Retinal pigment epithelial cell (primary cell): ENCODE data around the gene CYB561D2.

Source experiments
- DNase-seq: peaks from one replicate; pipeline ENCODE4 v3.0.0-alpha.2; 2010; ENCODE audit warnings: low read depth
- H3K4me3 ChIP-seq: 2 replicates; pipeline ENCODE4 v1.5.1; 2011; ENCODE audit warnings: mild to moderate bottlenecking, low read length, control low read depth, moderate library complexity
- TF ChIP-seq, protein P1 (sequence below): conservative IDR thresholded peaks from 2 replicates; pipeline ENCODE4 v1.5.1; 2011; ENCODE audit warnings: low read depth, low read length, control low read depth, inconsistent platforms

The CYB561D2 gene

GRCh38 chr3:50356553-50356952 lies 5.9 kb downstream of the CYB561D2 start:
- H3K4me3 ChIP-seq: peak overlapping the region; percentile 81
- TF ChIP-seq, protein P1, sequence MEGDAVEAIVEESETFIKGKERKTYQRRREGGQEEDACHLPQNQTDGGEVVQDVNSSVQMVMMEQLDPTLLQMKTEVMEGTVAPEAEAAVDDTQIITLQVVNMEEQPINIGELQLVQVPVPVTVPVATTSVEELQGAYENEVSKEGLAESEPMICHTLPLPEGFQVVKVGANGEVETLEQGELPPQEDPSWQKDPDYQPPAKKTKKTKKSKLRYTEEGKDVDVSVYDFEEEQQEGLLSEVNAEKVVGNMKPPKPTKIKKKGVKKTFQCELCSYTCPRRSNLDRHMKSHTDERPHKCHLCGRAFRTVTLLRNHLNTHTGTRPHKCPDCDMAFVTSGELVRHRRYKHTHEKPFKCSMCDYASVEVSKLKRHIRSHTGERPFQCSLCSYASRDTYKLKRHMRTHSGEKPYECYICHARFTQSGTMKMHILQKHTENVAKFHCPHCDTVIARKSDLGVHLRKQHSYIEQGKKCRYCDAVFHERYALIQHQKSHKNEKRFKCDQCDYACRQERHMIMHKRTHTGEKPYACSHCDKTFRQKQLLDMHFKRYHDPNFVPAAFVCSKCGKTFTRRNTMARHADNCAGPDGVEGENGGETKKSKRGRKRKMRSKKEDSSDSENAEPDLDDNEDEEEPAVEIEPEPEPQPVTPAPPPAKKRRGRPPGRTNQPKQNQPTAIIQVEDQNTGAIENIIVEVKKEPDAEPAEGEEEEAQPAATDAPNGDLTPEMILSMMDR: no peak
- DNase-seq: no peak

GRCh38 chr3:50357481-50357880 lies 6.8 kb downstream of the CYB561D2 start:
- DNase-seq: no peak
- TF ChIP-seq, protein P1: no peak
- peak overlapping the region; percentile 81 for H3K4me3 ChIP-seq

DNA sequence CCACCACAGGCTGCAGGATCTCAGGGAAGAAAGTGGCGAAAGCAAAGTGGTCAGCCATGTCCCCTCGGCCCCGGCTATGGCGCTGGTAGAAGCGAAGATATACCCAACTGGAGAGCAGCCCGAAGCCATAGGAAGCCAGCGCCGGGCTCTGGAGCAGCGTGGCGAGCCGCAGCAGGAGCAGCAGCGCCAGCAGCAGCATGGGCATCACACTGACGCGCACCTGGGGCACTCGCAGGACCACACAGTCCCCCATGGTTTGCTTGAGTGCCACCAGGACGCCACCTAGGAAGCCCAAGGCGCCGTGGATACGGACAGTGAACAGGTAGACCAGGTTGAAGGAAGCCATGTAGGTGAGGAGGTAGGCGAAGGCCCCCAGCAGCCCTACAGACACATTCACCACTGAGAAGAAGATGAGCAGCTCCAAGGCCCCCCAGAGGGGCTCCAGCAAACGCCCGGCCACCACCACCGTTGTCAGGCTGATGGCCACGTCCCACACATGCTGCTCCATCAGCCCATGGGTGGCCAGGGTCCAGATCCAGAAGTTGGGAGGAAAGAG lies 7.8 kb downstream of the CYB561D2 start:
- TF ChIP-seq, protein P1: no peak
- no peak for DNase-seq

GRCh38 chr3:50358911-50359759 lies 8.5 kb downstream of the CYB561D2 start, which contains the start of gene TMEM115:
Gene TMEM115 (minus strand): TSS chr3:50359521. CDS start chr3:50359063, 458 bp downstream.
- peak within 1 kb of the TSS; percentile 81 for H3K4me3 ChIP-seq
- TF ChIP-seq, protein P1: no peak
- DNase-seq: peak; percentile 96

More for the DNA sequence above, 7.8 kb downstream of the CYB561D2 start:
- H3K4me3 ChIP-seq: peak overlapping the region; percentile 81

DNA sequence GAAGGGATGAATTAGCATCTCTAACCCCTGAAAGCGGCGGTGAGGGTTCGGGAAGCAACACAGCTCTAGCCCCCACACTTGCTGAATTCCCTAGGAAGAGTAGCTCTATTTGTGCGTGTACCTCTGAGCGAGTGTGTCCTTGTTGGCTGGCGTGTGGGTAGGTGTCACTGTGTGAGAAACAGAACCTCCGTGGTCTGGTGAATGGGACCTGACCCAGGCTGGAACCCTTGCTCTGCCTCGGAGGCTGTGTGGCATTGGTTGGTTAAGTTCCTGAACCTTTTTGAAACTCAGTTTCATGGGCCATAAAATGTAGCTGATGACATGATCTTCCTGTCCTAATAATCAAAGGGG lies 9.1 kb downstream of the CYB561D2 start:
- TF ChIP-seq, protein P1: no peak
- DNase-seq: no peak
- peak overlapping the region; percentile 81 for H3K4me3 ChIP-seq

DNA sequence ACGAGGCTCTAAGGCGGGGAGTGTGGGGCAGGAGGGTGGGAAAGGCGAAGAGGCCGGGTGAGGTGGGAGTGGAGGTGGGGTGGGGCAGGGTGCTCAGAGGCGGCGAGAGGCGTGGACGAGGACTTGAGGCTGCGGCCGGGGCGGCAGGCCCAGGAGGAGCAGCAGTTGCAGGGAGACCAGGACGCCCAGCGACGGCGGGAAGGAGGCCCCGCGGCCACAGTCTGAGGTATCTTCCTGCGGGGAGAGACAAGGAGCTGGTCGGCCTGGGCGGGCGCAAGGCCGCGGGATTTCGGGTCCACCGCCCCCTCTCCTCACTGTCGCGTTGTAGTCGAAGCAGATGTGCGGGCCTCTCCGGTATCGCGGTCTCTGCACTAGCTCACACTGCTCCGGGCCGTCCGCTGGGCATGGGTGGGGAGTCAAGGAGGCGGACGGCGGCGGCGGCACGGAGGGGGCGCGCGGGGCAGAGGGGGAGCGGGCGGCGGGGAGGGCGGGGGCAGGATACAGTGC lies 14.0 kb downstream of the CYB561D2 start:
- no peak for DNase-seq
- TF ChIP-seq, protein P1: no peak
- peak overlapping the region; percentile 48 for H3K4me3 ChIP-seq
